OCI-M2 (cell line): ENCODE results near the gene CDNF.
"Not testable (repeated sequence)": the region's sequence is repeated elsewhere in the genome, so short reads cannot be mapped to it uniquely, and the experiment has no call there.

Source experiments
- DNase-seq: peaks from one replicate; lab custom pipeline; 2025; ENCODE audit not compliant: unreplicated experiment; lab: John Stamatoyannopoulos, UW

Gene CDNF

DNA sequence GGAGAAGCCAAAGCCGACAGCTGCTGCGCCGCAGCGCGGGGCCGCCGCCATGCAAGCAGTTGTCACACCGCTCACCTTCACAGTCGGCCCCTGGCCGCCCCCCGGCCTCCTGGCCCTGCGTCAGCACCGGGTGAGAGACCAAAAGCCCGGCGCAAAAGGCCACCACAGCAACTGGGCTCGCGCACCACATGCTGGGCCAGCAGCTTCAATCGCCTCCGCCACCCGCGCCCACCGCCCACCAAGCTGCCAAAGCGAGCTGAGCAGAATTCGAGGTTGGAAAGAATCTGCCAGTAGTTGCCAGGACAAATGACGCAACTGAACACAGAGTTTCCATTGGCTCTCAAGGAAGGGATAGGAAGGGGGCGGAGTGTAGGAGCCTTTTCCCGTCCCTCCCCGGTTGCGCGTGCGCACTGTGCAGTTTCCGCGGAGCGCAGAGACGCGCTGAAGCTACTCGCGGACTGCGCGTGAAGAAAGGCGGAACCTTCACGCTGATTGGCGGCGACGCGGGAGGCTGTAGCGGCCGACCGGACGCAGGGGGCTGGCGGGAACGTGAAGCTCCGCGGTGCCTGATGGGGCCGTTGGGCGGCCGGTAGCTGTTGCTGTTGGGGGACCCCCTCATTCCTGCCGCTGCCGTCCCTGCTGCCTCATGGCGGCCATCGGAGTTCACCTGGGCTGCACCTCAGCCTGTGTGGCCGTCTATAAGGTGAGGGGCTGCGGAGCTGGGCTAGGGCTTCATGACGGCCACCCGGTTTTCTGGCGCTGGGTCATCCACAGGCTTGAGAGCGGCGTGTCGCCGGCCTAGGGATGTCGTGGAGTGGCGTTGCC, at the start of gene CDNF, which contains the start of the genes HSPA14 and MSANTD7:
TSS of gene CDNF (minus strand) at position 281 of the 825 bp plus-strand sequence. CDS start at position 190, 91 bp downstream.
TSS of gene HSPA14 (plus strand) at position 550 of the 825 bp plus-strand sequence. CDS start at position 647, 97 bp downstream.
TSS of gene MSANTD7 (plus strand) at position 550 of the 825 bp plus-strand sequence. CDS start 3,979 bp downstream, outside the sequence.
- peak; percentile 90 for DNase-seq

DNA sequence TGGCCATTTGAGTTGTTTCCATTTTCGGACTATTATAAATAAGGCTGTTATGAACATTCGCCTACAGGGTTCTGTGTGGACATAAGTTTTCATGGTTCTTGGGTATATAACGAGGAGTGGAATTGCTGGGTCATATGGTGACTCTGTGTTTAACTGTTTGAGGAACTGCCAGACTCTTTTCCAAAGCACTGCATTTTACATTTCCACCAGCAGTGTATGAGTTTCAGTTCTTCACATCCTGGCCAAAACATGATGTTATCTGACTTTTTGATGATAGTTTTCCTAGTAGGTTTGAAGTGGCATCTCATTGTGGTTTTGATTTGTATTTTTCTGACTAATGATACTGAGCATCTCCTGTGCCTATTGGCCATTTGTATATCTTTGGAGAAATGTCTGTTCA, 46.2 kb upstream of the CDNF start:
- no peak for DNase-seq

DNA sequence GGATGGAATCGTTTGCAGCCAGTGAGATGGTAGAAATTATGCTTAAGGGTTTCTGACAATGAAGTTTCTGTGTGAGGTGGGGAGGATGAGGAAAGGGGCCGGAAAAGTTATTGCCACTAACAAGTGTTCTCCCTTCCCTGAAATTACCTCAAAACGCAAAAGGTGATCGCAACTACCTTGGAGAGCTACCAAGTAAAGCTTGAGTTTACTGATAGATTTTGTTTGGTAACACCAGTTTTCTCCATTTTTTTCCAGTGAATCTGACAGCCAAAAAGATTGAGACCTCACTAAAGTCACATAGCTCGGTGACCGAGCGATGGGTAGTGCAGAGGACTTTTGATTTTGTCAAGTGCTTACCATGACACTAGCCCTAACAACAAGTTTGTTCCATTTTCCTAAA, 42.4 kb upstream of the CDNF start:
- no peak for DNase-seq

DNA sequence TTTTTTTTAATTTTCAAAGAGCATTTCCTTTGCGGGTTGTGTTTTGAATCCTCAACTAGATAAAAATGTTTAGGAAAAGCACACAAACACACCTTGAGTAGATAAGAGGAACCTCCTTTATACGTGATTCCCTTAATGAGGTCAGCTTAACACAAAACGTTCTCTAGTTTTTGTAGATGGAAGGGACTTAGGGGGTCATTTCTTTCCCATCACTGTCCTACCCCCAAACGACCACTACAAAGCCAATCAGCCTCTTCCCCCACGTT, 42.0 kb upstream of the CDNF start:
- no peak for DNase-seq

DNA sequence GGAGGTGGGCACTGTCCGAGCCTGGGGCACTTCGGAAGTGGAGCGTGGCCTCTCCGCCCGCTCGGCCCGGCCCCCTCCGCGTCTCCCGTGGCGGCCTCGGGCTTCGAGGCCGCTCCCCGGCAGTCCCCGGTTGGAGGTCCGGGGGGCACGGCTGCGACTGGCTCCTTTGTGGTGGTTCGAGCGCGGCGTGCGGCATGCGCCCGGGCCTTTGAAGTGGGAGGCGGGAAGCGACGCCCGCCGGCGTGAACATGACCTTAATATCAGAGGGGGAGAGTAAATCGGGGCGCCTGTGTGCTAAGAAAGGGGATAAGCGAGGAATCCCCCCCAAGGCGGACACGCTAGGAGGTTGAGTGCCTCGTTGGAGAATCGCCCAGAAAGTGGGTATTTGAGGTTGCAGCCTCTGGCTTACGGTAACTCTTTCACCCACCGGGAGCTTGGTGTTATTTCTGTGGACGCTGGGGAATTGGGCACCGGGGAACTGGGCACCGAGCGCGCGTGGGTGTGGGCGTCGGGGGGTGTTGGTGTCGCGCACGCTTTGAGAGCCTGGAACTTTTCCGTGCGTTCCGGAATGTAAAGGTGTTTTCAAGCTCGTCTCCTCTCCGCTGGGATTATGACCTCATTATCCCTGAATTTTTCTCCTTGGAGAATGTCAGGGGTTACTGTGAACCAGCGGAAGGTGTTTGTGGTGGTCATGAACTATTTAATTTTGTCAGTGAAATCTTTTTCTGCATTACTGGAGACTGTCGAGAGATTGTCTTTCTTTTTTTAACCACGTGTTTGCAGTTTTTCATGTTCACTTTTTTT, 41.5 kb upstream of the CDNF start:
- no peak for DNase-seq

DNA sequence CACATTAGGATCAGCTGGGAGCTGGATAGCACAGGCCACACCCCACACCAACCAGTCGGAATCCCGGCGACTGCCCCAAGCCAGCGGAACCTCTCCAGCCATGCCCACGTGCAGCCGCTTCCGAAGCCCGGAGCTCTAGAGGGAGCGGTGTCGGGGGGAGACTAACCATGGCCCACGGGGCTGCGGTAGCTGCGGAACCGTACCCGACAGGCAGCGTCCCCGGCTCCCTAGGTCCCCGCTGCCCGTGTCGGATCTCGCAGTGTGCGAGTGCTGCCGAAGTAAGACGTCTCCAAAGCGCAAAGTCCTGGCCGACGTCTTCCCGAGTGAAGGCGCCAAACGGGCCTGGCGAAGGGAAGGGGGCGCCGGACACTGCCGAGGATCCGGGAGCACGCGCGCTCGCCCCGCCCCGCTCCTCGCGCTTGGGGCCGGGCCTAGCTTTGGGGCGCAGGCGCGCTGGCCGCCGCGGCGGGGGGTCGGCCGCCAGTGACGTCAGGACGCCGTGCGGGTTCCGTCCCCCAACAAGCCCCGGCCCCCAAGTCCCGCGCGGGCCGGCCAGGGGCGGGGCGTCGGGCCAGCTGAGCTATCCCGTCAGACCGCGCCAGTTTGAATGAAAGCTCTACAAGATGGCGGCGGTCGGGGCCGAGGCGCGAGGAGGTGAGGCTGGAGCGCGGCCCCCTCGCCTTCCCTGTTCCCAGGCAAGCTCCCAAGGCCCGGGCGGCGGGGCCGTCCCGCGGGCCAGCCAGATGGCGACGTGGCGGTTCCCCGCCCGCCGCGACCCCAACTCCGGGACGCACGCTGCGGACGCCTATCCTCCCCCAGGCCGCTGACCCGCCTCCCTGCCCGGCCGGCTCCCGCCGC, 40.7 kb upstream of the CDNF start, which contains the start of gene SUV39H2:
TSS of gene SUV39H2 (plus strand) at position 601 of the 858 bp plus-strand sequence. CDS start at position 624, 23 bp downstream.
- peak; percentile 37 for DNase-seq

DNA sequence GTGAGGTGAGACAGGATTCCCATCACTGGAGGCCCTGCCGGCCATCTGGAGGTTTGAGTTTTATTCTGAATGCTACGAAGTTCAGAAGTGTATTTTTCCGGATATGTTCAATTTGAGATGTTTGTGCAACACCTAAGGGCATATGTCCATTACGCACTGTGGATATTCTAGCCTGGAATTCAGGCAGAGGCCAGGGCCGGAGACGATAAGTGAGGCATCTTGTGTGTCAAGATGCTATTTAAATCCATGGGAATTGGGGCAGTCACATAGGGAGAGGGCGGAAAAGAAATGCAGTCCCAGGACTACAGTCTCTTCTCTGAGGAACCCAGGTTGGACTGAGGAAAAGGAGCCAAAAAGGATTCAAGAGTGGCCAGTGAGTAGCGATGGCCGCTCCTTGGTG, 38.9 kb upstream of the CDNF start:
- DNase-seq, result no peak

DNA sequence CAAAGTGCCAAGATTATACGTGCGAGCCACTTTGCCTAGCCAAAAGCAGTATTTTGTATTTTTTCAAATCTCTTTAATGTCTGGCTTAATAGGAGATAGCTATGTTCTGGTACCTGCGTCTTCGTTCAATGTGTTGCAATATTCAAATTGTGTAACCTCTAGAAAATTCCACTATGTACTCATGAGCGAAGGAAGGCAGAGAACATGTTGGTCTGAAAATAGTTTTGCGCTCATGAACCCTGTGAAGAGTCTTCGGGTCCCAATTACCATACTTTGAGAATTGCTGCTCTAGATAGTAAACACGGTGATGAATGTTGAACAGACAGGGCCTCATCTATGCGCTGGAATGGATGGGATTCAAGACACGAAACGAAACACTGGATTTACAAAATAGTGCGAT, 38.1 kb upstream of the CDNF start:
- DNase-seq, result no peak

DNA sequence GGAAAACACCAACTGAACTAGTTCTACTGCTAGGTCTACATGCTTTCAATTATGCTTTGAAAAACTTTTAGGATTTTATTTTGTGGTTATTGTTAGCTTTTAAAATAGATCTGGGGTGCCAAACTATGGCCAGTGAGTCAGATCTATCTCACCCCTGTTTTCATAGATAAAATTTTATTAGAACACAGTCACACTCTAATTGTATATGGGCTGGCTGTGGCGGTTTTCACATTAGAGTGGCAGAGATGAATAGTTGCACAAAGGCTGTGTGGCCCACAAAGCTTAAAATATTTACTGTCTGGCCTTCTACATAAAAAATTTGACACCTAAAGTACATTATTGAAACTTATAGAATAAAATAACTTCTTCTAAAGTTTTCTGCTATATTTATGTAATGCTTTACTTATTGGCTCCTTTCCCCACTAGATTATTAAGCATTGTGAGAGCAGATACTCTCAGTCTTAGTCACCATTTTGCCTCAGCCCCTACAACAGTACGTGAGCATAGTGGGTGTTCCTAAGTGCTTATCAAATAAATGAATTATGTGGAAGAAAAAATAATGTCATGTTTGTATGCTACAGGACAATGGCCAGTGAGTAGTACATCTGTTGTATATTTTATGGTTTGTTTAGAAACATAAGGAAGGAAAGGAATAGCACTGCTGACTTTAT, 35.4 kb upstream of the CDNF start:
- no peak for DNase-seq

DNA sequence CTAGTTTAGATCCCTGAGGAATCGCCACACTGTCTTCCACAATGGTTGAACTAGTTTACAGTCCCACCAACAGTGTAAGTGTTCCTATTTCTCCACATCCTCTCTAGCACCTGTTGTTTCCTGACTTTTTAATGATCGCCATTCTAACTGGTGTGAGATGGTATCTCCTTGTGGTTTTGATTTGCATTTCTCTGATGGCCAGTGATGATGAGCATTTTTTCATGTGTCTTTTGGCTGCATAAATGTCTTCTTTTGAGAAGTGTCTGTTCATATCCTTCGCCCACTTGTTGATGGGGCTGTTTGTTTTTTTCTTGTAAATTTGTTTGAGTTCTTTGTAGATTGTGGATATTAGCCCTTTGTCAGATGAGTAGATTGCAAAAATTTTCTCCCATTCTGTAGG, 27.0 kb upstream of the CDNF start:
- not testable (repeated sequence) for DNase-seq

DNA sequence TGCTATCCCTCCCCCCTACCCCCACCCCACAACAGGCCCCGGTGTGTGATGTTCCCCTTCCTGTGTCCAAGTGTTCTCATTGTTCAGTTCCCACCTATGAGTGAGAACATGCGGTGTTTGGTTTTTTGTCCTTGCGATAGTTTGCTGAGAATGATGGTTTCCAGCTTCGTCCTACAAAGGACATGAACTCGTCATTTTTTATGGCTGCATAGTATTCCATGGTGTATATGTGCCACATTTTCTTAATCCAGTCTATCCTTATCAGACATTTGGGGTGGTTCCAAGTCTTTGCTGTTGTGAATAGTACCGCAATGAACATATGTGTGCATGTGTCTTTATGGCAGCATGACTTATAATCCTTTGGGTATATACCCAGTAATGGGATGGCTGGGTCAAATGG, 26.6 kb upstream of the CDNF start:
- DNase-seq, result not testable (repeated sequence)

DNA sequence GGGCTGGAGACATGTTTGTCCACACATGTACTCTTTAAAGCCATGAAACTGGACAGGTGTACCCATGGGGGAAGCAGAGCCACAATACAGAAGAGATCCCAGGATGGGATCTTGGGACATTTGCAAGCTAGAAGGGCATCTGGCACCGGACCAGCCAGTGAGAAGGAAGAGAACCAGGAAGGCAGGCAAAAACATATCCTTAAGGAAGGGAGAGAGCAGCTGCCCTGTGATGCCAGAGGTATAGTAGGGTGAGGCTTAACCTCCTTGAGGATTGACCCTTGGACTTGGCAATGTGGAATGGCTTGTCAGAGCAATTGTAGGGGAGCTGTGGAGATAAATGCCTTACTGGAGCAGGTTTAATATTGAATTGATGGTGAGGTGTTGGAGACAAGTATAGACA, 23.0 kb upstream of the CDNF start:
- no peak for DNase-seq

DNA sequence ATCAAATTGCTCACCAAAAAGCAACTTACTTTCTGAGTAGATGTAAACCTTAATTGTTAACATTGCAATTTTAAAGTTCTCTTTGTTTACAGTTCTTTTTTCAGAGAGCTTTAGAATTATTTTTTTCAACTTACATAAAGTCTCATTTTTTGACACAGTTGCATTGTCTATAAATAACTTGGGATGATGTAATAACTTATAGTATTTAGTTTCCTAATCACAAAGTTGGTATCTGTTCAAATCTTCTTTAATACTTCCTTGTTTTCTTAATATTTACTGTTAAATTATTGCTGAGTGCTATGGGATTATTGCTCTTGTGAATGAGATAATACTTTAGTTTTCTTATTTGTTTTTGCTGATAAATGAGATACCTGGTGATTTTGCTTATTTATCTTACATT, 21.9 kb upstream of the CDNF start:
- DNase-seq, result no peak

DNA sequence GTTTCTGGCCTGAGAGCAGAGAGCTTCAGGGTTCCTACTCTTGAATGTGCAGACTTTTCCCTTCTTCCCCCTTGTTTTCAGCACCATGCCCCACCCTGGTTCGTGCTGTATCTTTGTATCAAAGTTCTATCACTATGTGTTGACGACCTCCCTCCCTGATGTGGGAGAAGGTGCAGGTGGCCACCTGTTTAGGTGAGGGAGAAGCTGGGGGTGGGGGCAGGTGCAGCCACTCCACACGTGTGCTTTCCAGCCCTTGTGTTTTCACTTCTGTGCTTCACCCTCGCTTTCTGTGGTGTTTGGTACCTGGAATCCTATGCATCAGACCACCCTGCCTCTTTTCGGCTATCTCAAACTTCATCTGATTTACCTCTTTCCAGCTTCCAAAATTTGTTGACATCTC, 21.2 kb upstream of the CDNF start:
- no peak for DNase-seq

DNA sequence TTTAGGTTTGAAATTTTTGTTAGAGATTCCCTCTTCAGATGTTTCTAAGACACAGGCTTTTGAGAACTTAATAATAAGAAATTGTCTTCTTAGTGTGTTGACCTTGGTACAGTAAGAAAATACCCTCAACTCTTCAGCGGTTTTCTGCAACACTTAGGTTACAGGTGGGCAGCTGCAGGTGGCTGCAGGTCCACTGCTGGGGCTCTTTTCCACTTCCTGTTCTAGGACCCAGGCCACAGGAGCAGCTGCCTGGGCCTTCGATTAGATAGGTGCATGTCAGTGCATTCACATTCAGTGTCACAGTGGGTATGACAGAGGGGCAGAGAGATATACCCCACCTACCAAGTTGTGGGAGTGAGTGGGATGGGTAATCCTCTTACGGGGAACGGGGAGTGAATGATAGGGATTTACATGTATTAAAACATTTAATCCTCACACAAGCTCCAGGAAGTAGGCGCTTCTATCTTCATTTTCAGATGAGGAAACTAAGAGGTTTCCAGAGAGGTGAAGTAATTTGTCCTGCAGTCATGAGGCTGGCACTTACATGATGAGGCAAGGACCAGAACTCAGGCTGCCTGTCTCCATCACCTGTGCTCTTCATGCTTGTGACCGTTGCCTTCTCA, 20.6 kb upstream of the CDNF start:
- DNase-seq, result no peak

DNA sequence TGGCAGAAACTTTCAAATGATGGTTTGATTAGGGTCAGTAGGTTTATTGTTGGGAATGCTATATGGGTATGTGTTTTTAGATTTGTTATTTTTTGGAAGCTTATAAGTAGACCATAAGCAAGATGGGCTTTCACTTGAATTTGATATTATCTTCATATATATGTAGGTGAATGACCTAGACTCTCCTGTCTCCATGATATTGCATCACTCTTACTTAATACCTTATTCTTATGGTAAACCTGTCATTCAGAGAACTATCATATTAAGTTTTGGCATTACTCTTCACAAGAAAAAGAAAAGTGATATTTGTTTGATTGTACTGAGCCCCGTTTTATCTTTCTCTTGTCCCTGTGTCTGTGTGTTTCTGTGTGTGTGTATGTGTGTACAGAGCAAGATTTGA, 17.6 kb upstream of the CDNF start:
- DNase-seq, result no peak

DNA sequence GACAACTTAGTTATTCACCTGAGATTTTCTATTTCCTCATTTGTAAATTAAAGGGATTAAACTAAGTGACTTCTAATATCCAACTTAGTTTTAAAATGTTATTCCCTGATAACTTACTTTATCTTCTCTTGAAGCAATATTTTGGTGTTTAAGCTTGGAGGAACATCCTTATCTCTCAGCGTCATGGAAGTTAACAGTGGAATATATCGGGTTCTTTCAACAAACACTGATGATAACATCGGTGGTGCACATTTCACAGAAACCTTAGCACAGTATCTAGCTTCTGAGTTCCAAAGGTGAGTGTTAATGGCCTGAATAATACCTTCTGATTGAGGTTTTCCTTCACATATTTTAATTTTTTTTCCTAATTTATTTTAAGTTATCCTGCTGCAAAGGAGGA, 14.4 kb upstream of the CDNF start:
- no peak for DNase-seq

DNA sequence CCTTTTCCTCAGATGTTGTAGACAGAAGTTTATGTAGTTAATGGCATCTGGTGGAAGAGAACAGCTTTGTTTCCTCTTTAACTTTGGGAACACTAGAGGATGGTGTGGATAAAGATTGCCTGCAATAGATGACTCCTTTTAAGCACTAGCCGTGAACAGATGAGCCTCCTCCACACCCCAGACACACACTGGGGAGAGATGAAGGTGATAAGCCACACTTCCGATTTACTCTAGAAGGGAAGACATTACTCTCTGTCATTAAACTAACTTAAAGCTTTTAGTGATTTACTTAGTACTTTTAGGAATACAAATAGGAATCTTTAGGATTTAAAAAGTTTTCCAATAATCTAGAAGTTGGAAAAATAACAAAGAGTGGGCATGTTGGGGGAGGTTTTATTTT, 7.1 kb upstream of the CDNF start:
- DNase-seq, result no peak

DNA sequence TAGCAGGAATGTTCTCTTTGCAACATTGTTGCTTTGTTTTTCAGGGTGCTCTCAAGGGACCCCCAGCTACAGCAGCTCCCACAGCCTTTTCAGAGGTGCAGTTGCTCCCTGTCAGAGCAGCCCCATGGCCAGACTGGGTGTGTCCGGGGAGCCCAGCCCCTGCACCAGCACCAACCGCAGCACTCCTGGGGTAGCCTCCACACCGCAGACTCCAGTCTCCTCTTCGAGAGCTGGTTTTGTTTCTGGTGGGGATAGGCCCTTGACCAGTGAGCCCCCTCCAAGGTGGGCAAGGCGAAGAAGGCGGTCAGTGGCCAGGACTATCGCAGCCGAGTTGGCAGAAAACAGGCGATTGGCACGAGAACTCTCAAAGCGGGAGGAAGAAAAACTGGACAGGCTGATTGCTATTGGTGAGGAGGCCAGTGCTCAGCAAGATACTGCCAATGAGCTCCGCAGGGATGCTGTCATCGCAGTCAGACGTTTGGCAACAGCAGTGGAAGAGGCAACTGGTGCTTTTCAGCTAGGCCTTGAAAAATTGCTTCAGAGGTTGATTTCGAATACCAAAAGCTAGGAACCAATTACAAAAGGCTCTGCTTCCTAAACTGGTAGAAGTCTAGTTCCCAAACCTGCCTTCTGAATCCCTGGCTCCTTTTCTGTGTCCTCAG, 5.6 kb upstream of the CDNF start:
- no peak for DNase-seq

DNA sequence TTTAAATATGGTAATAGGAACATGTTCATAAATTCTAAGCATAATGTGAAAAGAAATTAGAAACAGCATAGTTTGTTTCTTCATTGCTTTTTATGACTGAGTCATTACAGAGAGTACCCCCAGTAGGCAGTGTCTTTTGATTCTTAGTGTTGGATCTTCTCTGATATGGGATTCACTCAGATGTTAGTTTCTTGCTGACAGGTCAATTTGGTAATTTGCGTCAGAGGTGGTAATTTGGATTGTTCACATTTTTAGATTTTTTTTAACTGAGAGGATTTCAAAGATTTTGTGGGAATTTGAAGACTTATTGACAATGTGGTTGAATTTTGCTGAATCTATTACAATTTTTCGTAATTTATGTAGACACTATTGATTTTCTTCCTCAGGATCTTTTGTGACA, 2.3 kb upstream of the CDNF start:
- DNase-seq, result no peak
